ENCODE measurements around the gene FCHO2.
"Not testable (repeated sequence)": the region's sequence is repeated elsewhere in the genome, so short reads cannot be mapped to it uniquely, and the experiment has no call there.

FCHO2 gene

GRCh38 chr5:72955143-72955767, 586 bp upstream of the FCHO2 start:
- no peak for DNase-seq (ENCODE audit: low spot score)

- DNase-seq (ENCODE audit: low spot score), result peak; percentile 71
These were observed 691 bp downstream of the FCHO2 start for GRCh38 chr5:72956324-72957140.

- DNase-seq (ENCODE audit: low spot score), result no peak
These were observed 1.5 kb downstream of the FCHO2 start for GRCh38 chr5:72957337-72957736.

- no peak for DNase-seq (ENCODE audit: low spot score)
These were observed 3.4 kb downstream of the FCHO2 start for GRCh38 chr5:72959257-72959656.

GRCh38 chr5:72974481-72974880, 18.6 kb downstream of the FCHO2 start:
- DNase-seq (ENCODE audit: low spot score), result not testable (repeated sequence)

- DNase-seq (ENCODE audit: low spot score), result not testable (repeated sequence)
These were observed 21.0 kb downstream of the FCHO2 start for GRCh38 chr5:72976810-72977209.

GRCh38 chr5:72985719-72986118, 29.9 kb downstream of the FCHO2 start:
- no peak for DNase-seq (ENCODE audit: low spot score)

- DNase-seq (ENCODE audit: low spot score), result no peak
These were observed 32.9 kb downstream of the FCHO2 start for GRCh38 chr5:72988769-72989168.

GRCh38 chr5:72991394-72991793, 35.6 kb downstream of the FCHO2 start:
- DNase-seq (ENCODE audit: low spot score), result no peak

GRCh38 chr5:72994578-72994977, 38.7 kb downstream of the FCHO2 start:
- no peak for DNase-seq (ENCODE audit: low spot score)

GRCh38 chr5:72996632-72997031, 40.8 kb downstream of the FCHO2 start:
- no peak for DNase-seq (ENCODE audit: low spot score)

GRCh38 chr5:72999916-73000315, 44.1 kb downstream of the FCHO2 start:
- DNase-seq (ENCODE audit: low spot score), result no peak

GRCh38 chr5:73005886-73006285, 50.0 kb downstream of the FCHO2 start:
- DNase-seq (ENCODE audit: low spot score), result no peak

GRCh38 chr5:73007051-73007450, 51.2 kb downstream of the FCHO2 start:
- DNase-seq (ENCODE audit: low spot score), result no peak

GRCh38 chr5:73008831-73009230, 53.0 kb downstream of the FCHO2 start:
- DNase-seq (ENCODE audit: low spot score), result no peak

GRCh38 chr5:73011612-73012011, 55.8 kb downstream of the FCHO2 start:
- DNase-seq (ENCODE audit: low spot score), result not testable (repeated sequence)

- DNase-seq (ENCODE audit: low spot score), result no peak
These were observed 63.1 kb downstream of the FCHO2 start for GRCh38 chr5:73018892-73019291.

- no peak for DNase-seq (ENCODE audit: low spot score)
These were observed 63.9 kb downstream of the FCHO2 start for GRCh38 chr5:73019766-73020165.

- DNase-seq (ENCODE audit: low spot score), result peak; percentile 15
These were observed 66.8 kb downstream of the FCHO2 start for GRCh38 chr5:73022471-73023169.

- not testable (repeated sequence) for DNase-seq (ENCODE audit: low spot score)
These were observed 69.2 kb downstream of the FCHO2 start for GRCh38 chr5:73024946-73025544.

- no peak for DNase-seq (ENCODE audit: low spot score)
These were observed 71.5 kb downstream of the FCHO2 start for GRCh38 chr5:73027361-73027760.

GRCh38 chr5:73027816-73028215, 72.0 kb downstream of the FCHO2 start:
- no peak for DNase-seq (ENCODE audit: low spot score)
